H9 (cell line): ENCODE results near the gene FNDC4. TPM values are rescaled to one million over a fixed set of nuclear protein-coding genes. Genes with fewer than 3 reads are reported as not detected.
A peak's percentile ranks its signal among the peaks of the same experiment; 100 is the strongest.

Experiments
- DNase-seq: peaks from one replicate; pipeline ENCODE4 v3.0.0-alpha.2; 2017
- H2AFZ ChIP-seq: one replicate; pipeline ENCODE4 v1.6.1; 2013; ENCODE audit warnings: mild to moderate bottlenecking, low read length, control low read depth, moderate library complexity
- H2AK5ac ChIP-seq: 2 replicates; pipeline ENCODE4 v1.6.1; 2013; ENCODE audit warnings: low read length, control low read depth, mixed read lengths; ENCODE audit not compliant: insufficient read length
- H2BK120ac ChIP-seq: one replicate; pipeline ENCODE4 v1.6.1; 2013; ENCODE audit warnings: low read depth, mild to moderate bottlenecking, low read length, control low read depth, inconsistent platforms; ENCODE audit not compliant: poor library complexity, severe bottlenecking
- H2BK12ac ChIP-seq: 2 replicates; pipeline ENCODE4 v1.6.1; 2013; ENCODE audit warnings: low read length, control low read depth, mixed read lengths, low read depth; ENCODE audit not compliant: insufficient read length
- H2BK15ac ChIP-seq: 2 replicates; pipeline ENCODE4 v1.6.1; 2013; ENCODE audit warnings: low read depth, low read length, control low read depth
- H2BK20ac ChIP-seq: one replicate; pipeline ENCODE4 v1.6.1; 2013; ENCODE audit warnings: low read depth, mild to moderate bottlenecking, low read length, control low read depth, inconsistent platforms; ENCODE audit not compliant: poor library complexity, severe bottlenecking
- H2BK5ac ChIP-seq: 2 replicates; pipeline ENCODE4 v1.6.1; 2013; ENCODE audit warnings: low read length, control low read depth, mixed read lengths; ENCODE audit not compliant: insufficient read length
- H3K14ac ChIP-seq: 2 replicates; pipeline ENCODE4 v1.6.1; 2013; ENCODE audit warnings: low read length, control low read depth; ENCODE audit not compliant: insufficient read depth
- H3K18ac ChIP-seq: 2 replicates; pipeline ENCODE4 v1.6.1; 2013; ENCODE audit warnings: low read depth, mild to moderate bottlenecking, mixed read lengths, low read length, control low read depth; ENCODE audit not compliant: insufficient read length
- H3K23ac ChIP-seq: 2 replicates; pipeline ENCODE4 v1.6.1; 2013; ENCODE audit warnings: low read length, control low read depth, mixed read lengths, low read depth; ENCODE audit not compliant: insufficient read length
- H3K23me2 ChIP-seq: 2 replicates; pipeline ENCODE4 v1.6.1; 2013; ENCODE audit warnings: low read depth, mild to moderate bottlenecking, mixed read lengths, low read length, control low read depth; ENCODE audit not compliant: insufficient read length, poor library complexity, severe bottlenecking
- H3K27ac ChIP-seq: 2 replicates; pipeline ENCODE4 v1.5.1; 2013; ENCODE audit warnings: low read length, control low read depth, mixed read lengths, low read depth; ENCODE audit not compliant: insufficient read length
- H3K27me3 ChIP-seq: 2 replicates; pipeline ENCODE4 v1.6.1; 2013; ENCODE audit warnings: low read length, control low read depth, inconsistent platforms; ENCODE audit not compliant: insufficient read depth
- H3K4ac ChIP-seq: 2 replicates; pipeline ENCODE4 v1.6.1; 2013; ENCODE audit warnings: low read depth, mild to moderate bottlenecking, control low read depth, inconsistent platforms, low read length, moderate library complexity
- H3K4me1 ChIP-seq: 2 replicates; pipeline ENCODE4 v1.6.1; 2013; ENCODE audit warnings: low read length, control low read depth, inconsistent platforms; ENCODE audit not compliant: insufficient read depth
- H3K4me2 ChIP-seq: 2 replicates; pipeline ENCODE4 v1.6.1; 2013; ENCODE audit warnings: low read length, control low read depth, mixed read lengths; ENCODE audit not compliant: insufficient read length, insufficient read depth
- H3K56ac ChIP-seq: 2 replicates; pipeline ENCODE4 v1.6.1; 2013; ENCODE audit warnings: low read depth, mild to moderate bottlenecking, mixed read lengths, low read length, control low read depth; ENCODE audit not compliant: insufficient read length
- H3K79me1 ChIP-seq: 2 replicates; pipeline ENCODE4 v1.6.1; 2013; ENCODE audit warnings: low read depth, mild to moderate bottlenecking, moderate library complexity, low read length, control low read depth, inconsistent platforms; ENCODE audit not compliant: insufficient read depth, poor library complexity, severe bottlenecking
- H3K79me2 ChIP-seq: 2 replicates; pipeline ENCODE4 v1.6.1; 2013; ENCODE audit warnings: low read length, control low read depth, inconsistent platforms; ENCODE audit not compliant: insufficient read depth
- H3K9ac ChIP-seq: 2 replicates; pipeline ENCODE4 v1.6.1; 2013; ENCODE audit warnings: low read length, control low read depth, mixed read lengths; ENCODE audit not compliant: insufficient read length; ENCODE audit errors: extremely low read depth
- H3K9me3 ChIP-seq: one replicate; pipeline ENCODE4 v1.6.1; 2013; ENCODE audit warnings: low read depth, low read length, inconsistent platforms; ENCODE audit not compliant: control insufficient read depth
- H3T11ph ChIP-seq: one replicate; pipeline ENCODE4 v1.6.1; 2013; ENCODE audit warnings: mild to moderate bottlenecking, low read length, control low read depth, inconsistent platforms
- H4K20me1 ChIP-seq: one replicate; pipeline ENCODE4 v1.6.1; 2013; ENCODE audit not compliant: control insufficient read depth, insufficient read length, insufficient read depth
- H4K5ac ChIP-seq: 2 replicates; pipeline ENCODE4 v1.6.1; 2013; ENCODE audit warnings: low read depth, mild to moderate bottlenecking, mixed read lengths, low read length, control low read depth; ENCODE audit not compliant: insufficient read length
- H4K8ac ChIP-seq: replicated peaks from 2 replicates; pipeline ENCODE4 v1.6.1; 2013; ENCODE audit warnings: low read length, control low read depth, mixed read lengths, low read depth; ENCODE audit not compliant: insufficient read length
- H4K91ac ChIP-seq: 2 replicates; pipeline ENCODE4 v1.6.1; 2013; ENCODE audit warnings: low read depth, mild to moderate bottlenecking, moderate library complexity, mixed read lengths, low read length, control low read depth; ENCODE audit not compliant: insufficient read length
- H3K27ac Mint-ChIP-seq, 3 experiments: 2 replicates in 2 of 3; 3 replicates in 1 of 3; pipeline ENCODE4 v1.8.0; 2020 to 2021; ENCODE audit warnings: mixed read lengths in 3 of 3, mild to moderate bottlenecking in 1 of 3, moderate library complexity in 1 of 3
- H3K27me3 Mint-ChIP-seq: 2 replicates; pipeline ENCODE4 v1.8.0; 2021; ENCODE audit warnings: low read depth, mild to moderate bottlenecking, moderate library complexity, mixed read lengths
- H3K36me3 Mint-ChIP-seq, 3 experiments: 2 replicates in 2 of 3; 3 replicates in 1 of 3; pipeline ENCODE4 v1.8.0; 2020 to 2021; ENCODE audit warnings: low read depth in 3 of 3, mixed read lengths in 3 of 3; ENCODE audit not compliant: insufficient read depth in 1 of 3
- H3K4me1 Mint-ChIP-seq, 2 experiments: 2 replicates each; pipeline ENCODE4 v1.8.0; 2020; ENCODE audit warnings: mixed read lengths in 2 of 2
- H3K4me3 Mint-ChIP-seq, 2 experiments: 2 replicates in 1 of 2; 3 replicates in 1 of 2; pipeline ENCODE4 v1.8.0; 2020 to 2021; ENCODE audit warnings: mild to moderate bottlenecking in 2 of 2, mixed read lengths in 2 of 2, moderate library complexity in 1 of 2
- H3K9me3 Mint-ChIP-seq, 2 experiments: 2 replicates in 1 of 2; 3 replicates in 1 of 2; pipeline ENCODE4 v1.8.0; 2020; ENCODE audit warnings: mild to moderate bottlenecking in 2 of 2, mixed read lengths in 2 of 2, moderate library complexity in 1 of 2
- WGBS: extraction: QIAGEN DNeasy Blood & Tissue Kit; methylation state at CpG from one replicate; pipeline ENCODE4 v1.1.7; 2013; ENCODE audit warnings: missing lambda C conversion rate, low lambda C conversion rate, mixed read lengths; ENCODE audit not compliant: insufficient read length; ENCODE audit errors: extremely low coverage; 5-methylcytosine and 5-hydroxymethylcytosine counted together
- total RNA-seq: library from RNA; stranded (reverse); gene quantifications from 2 replicates; pipeline ENCODE4 v1.2.1, GENCODE V29; 2021
- TF ChIP-seq, protein P1 (sequence below): fragments of 200-600 bp; sonication (generic); conservative IDR thresholded peaks from 3 replicates; pipeline ENCODE4 v1.8.0; 2021; ENCODE audit warnings: antibody characterized with exemption, mild to moderate bottlenecking

FNDC4 gene
- total RNA-seq, 1 experiment from 2014 or later = 21.5 TPM

DNA sequence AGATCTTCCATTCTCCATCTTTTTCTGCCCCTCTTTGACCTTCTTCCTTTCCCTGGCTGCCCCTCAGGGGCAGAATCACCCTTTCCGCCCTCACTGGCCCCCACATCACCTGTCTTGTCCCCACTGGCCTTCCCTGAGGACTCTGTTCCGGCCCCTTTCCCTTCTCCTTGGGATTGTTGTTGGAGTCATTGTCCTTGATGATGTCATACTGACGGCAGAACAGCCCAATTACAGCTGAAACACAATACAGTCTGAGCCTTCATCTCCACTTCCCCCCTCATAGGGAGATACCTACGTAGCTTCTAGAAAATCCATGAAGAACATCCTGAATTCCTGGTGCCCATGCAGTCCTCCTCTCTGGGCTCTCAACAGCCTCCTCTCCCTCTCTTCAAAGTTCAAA lies 2.4 kb downstream of the FNDC4 start:
- no peak overlapping the region for H2BK20ac ChIP-seq
- H3K4me2 ChIP-seq = no peak overlapping the region
- H3K27me3 Mint-ChIP-seq = peaks cover 39% of the 10 kb centered on the region
- no peak overlapping the region for H4K91ac ChIP-seq
- H2AFZ ChIP-seq = no peak overlapping the region
- H3K56ac ChIP-seq = no peak overlapping the region
- H3K23me2 ChIP-seq = peaks cover 8% of the 10 kb centered on the region
- no peak overlapping the region for H4K5ac ChIP-seq
- H2BK120ac ChIP-seq = no peak overlapping the region
- H2AK5ac ChIP-seq = no peak overlapping the region
- no peak overlapping the region for H3K9ac ChIP-seq
- H3K18ac ChIP-seq = no peak overlapping the region
- no peak overlapping the region for H3T11ph ChIP-seq
- no peaks in the 10 kb centered on the region for H3K79me1 ChIP-seq
- H3K9me3 ChIP-seq = no peaks in the 10 kb centered on the region
- no peaks in the 10 kb centered on the region; the same call in 1 of the 2 replicates for H3K27me3 ChIP-seq
- peaks cover 2 to 16% (median 10%) of the 10 kb centered on the region in 3 experiments for H3K36me3 Mint-ChIP-seq
- H3K14ac ChIP-seq = no peak overlapping the region
- TF ChIP-seq, protein P1, sequence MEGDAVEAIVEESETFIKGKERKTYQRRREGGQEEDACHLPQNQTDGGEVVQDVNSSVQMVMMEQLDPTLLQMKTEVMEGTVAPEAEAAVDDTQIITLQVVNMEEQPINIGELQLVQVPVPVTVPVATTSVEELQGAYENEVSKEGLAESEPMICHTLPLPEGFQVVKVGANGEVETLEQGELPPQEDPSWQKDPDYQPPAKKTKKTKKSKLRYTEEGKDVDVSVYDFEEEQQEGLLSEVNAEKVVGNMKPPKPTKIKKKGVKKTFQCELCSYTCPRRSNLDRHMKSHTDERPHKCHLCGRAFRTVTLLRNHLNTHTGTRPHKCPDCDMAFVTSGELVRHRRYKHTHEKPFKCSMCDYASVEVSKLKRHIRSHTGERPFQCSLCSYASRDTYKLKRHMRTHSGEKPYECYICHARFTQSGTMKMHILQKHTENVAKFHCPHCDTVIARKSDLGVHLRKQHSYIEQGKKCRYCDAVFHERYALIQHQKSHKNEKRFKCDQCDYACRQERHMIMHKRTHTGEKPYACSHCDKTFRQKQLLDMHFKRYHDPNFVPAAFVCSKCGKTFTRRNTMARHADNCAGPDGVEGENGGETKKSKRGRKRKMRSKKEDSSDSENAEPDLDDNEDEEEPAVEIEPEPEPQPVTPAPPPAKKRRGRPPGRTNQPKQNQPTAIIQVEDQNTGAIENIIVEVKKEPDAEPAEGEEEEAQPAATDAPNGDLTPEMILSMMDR = no peak
- DNase-seq = no peak
- no peak overlapping the region for H3K4ac ChIP-seq
- no peak overlapping the region for H4K8ac ChIP-seq
- no peak overlapping the region; a peak in 1 of 7 replicates for H3K27ac Mint-ChIP-seq
- H2BK12ac ChIP-seq = no peak overlapping the region
- H3K79me2 ChIP-seq = no peaks in the 10 kb centered on the region
- no peak overlapping the region for H2BK5ac ChIP-seq
- H3K9me3 Mint-ChIP-seq = no peaks in the 10 kb centered on the region
- H3K4me1 Mint-ChIP-seq = peaks cover 29 to 32% of the 10 kb centered on the region in 2 experiments
- H3K23ac ChIP-seq = no peak overlapping the region
- no peaks in the 10 kb centered on the region for H4K20me1 ChIP-seq
- WGBS = no CpG with 5 or more reads among the region's 4 CpGs
- H3K4me3 Mint-ChIP-seq = 0 out of 5 replicates have a peak overlapping the region, but pooled peaks of 1 of the 2 experiments have one; percentile 37
- no peak overlapping the region for H3K27ac ChIP-seq
- no peak overlapping the region for H2BK15ac ChIP-seq
- H3K4me1 ChIP-seq = no peaks in the 10 kb centered on the region; the same call in 1 of the 2 replicates
